Caco-2 (cell line): ENCODE results near the gene RNFT2. TPM values are rescaled to one million over a fixed set of nuclear protein-coding genes. Genes with fewer than 3 reads are reported as not detected.
"Not testable (repeated sequence)": the region's sequence is repeated elsewhere in the genome, so short reads cannot be mapped to it uniquely, and the experiment has no call there.

Source experiments
- BruUV-seq: library from RNA; stranded (reverse); fragments of 400-500 nt; replicated peaks from 2 replicates; lab custom pipeline; 2021; lab: Mats Ljungman, UMichigan
- CTCF ChIA-PET: fragments of 300-600 bp; sonication (Branson Sonifier 250); formaldehyde crosslinking; loops from one replicate; lab custom pipeline; 2022; ENCODE audit warnings: antibody characterized with exemption; lab: Charles Lee
- POLR2A ChIA-PET: fragments of 300-600 bp; sonication (Branson Sonifier 250); formaldehyde crosslinking; loops from one replicate; lab custom pipeline; 2022; ENCODE audit warnings: antibody characterized with exemption; lab: Charles Lee
- DNase-seq, 2 experiments: peaks; one replicate each; pipeline versions ENCODE4 v3.0.0 to v3.0.0-alpha.2; 2020 to 2022
- H3K27me3 ChIP-seq: replicated peaks from 2 replicates; pipeline ENCODE4 v1.6.0; 2011; ENCODE audit warnings: low read length; ENCODE audit not compliant: control insufficient read depth, insufficient read depth
- H3K36me3 ChIP-seq: 2 replicates; pipeline ENCODE4 v1.5.1; 2011; ENCODE audit warnings: low read length; ENCODE audit not compliant: control insufficient read depth, insufficient read depth
- H3K4me1 ChIP-seq: fragments of 250-450 bp; sonication (Bioruptor Pico); 2 replicates; pipeline ENCODE4 v1.5.1; 2020; ENCODE audit warnings: mild to moderate bottlenecking
- H3K4me3 ChIP-seq: 2 replicates; pipeline ENCODE4 v1.5.1; 2011; ENCODE audit warnings: low read depth, mild to moderate bottlenecking, control low read depth, low read length
- H3K9me3 ChIP-seq: fragments of 250-450 bp; sonication (Bioruptor Pico); 2 replicates; pipeline ENCODE4 v1.5.1; 2020; ENCODE audit warnings: mild to moderate bottlenecking, moderate library complexity
- H3K27ac Mint-ChIP-seq: one replicate; pipeline ENCODE4 v1.8.0; 2022; ENCODE audit warnings: mixed read lengths; ENCODE audit not compliant: unreplicated experiment
- H3K27me3 Mint-ChIP-seq: one replicate; pipeline ENCODE4 v1.8.0; 2022; ENCODE audit warnings: mixed read lengths; ENCODE audit not compliant: insufficient read depth, unreplicated experiment
- H3K36me3 Mint-ChIP-seq: one replicate; pipeline ENCODE4 v1.8.0; 2022; ENCODE audit warnings: mild to moderate bottlenecking, mixed read lengths; ENCODE audit not compliant: insufficient read depth, unreplicated experiment
- H3K4me1 Mint-ChIP-seq: one replicate; pipeline ENCODE4 v1.8.0; 2022; ENCODE audit warnings: low read depth, mixed read lengths; ENCODE audit not compliant: unreplicated experiment
- H3K4me3 Mint-ChIP-seq: one replicate; pipeline ENCODE4 v1.8.0; 2022; ENCODE audit warnings: mild to moderate bottlenecking, moderate library complexity, mixed read lengths; ENCODE audit not compliant: unreplicated experiment
- H3K9me3 Mint-ChIP-seq: one replicate; pipeline ENCODE4 v1.8.0; 2022; ENCODE audit warnings: mixed read lengths; ENCODE audit not compliant: unreplicated experiment
- intact Hi-C: fragments of 100-400 bp; cut with micrococcal nuclease; formaldehyde crosslinking; loops from one replicate; pipeline ENCODE4 v1.10.0; 2022; ENCODE audit not compliant: unreplicated experiment
- total RNA-seq: library from RNA; stranded (reverse); gene quantifications from 2 replicates; pipeline ENCODE4 v1.2.3, GENCODE V29; 2022
- TF ChIP-seq, protein P1 (sequence below), 2 experiments: fragments of 200-600 bp in 1 of 2; IDR thresholded peaks; 1 replicate in 1 of 2; 2 replicates in 1 of 2; pipeline versions ENCODE4 v1.5.1 to v1.8.0; 2011 to 2022; ENCODE audit warnings: antibody characterized with exemption in 1 of 2, control low read depth in 1 of 2, inconsistent platforms in 1 of 2, low read depth in 1 of 2, low read length in 1 of 2, mild to moderate bottlenecking in 1 of 2, moderate library complexity in 1 of 2; ENCODE audit not compliant: insufficient read depth in 1 of 2, severe bottlenecking in 1 of 2, unreplicated experiment in 1 of 2

RNFT2 gene
- total RNA-seq, 1 experiment from 2014 or later = 11.6 TPM

DNA sequence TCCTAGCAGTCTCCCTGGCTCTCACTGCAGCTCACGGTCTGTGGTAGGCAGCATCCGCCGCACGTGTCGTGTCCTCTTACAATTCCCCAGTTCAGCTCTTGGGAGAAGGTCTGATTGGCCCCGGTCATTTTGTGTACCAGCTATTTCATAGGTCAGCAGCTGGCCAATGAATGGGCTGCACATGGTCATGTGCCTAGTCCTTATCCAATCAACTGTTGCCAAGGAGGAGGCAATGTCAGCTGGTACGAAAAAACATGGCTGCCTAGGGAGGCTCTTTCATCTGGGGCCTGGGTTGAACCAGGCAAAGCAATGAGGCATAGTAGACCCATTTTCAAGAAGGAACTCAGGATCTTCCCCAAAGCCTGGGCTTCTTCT, 46.1 kb downstream of the RNFT2 start:
- H3K27me3 Mint-ChIP-seq = no peaks in the 10 kb centered on the region
- no peaks in the 10 kb centered on the region for H3K9me3 Mint-ChIP-seq
- no peak overlapping the region for H3K4me3 ChIP-seq
- BruUV-seq = no TSS peak
- intact Hi-C loops = no loop called here
- H3K36me3 Mint-ChIP-seq = no peaks in the 10 kb centered on the region
- H3K4me3 Mint-ChIP-seq = no peak overlapping the region
- H3K27ac Mint-ChIP-seq = no peak overlapping the region
- TF ChIP-seq, protein P1, sequence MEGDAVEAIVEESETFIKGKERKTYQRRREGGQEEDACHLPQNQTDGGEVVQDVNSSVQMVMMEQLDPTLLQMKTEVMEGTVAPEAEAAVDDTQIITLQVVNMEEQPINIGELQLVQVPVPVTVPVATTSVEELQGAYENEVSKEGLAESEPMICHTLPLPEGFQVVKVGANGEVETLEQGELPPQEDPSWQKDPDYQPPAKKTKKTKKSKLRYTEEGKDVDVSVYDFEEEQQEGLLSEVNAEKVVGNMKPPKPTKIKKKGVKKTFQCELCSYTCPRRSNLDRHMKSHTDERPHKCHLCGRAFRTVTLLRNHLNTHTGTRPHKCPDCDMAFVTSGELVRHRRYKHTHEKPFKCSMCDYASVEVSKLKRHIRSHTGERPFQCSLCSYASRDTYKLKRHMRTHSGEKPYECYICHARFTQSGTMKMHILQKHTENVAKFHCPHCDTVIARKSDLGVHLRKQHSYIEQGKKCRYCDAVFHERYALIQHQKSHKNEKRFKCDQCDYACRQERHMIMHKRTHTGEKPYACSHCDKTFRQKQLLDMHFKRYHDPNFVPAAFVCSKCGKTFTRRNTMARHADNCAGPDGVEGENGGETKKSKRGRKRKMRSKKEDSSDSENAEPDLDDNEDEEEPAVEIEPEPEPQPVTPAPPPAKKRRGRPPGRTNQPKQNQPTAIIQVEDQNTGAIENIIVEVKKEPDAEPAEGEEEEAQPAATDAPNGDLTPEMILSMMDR (IDR thresholded peaks at IDR 0.05; ENCODE audit: insufficient read depth in 1 of 2, low read depth in 1 of 2, low read length in 1 of 2, severe bottlenecking in 1 of 2, unreplicated experiment in 1 of 2) = no peak
- ChIA-PET POLR2A (no interaction called here), CTCF (no interaction called here)
- no peaks in the 10 kb centered on the region for H3K36me3 ChIP-seq
- no peaks in the 10 kb centered on the region for H3K27me3 ChIP-seq
- peak; percentile 10 to 43 for DNase-seq
- H3K4me1 ChIP-seq = no peaks in the 10 kb centered on the region
- no peaks in the 10 kb centered on the region for H3K9me3 ChIP-seq
- no peaks in the 10 kb centered on the region for H3K4me1 Mint-ChIP-seq

DNA sequence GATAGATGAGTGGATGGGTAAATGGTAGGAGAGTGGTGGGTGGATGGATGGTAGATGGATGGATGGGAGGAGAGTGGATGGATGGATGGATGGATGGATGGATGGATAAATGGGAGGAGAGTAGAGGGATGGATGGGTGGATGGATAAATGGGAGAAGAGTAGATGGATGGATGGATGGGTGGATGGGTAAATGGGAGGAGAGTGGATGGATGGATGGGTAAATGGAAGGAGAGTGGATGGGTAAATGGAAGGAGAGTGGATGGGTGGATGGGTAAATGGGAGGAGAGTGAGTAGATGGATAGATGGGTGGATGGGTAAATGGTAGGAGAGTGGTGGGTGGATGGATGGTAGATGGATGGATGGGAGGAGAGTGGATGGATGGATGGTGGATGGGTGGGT, 51.4 kb downstream of the RNFT2 start:
- H3K4me3 ChIP-seq, DNase-seq, H3K36me3 Mint-ChIP-seq, CTCF ChIA-PET, POLR2A ChIA-PET, H3K9me3 Mint-ChIP-seq, BruUV-seq, H3K9me3 ChIP-seq, H3K27me3 ChIP-seq, H3K27me3 Mint-ChIP-seq, intact Hi-C loops, H3K4me1 Mint-ChIP-seq, H3K27ac Mint-ChIP-seq, H3K4me3 Mint-ChIP-seq, H3K4me1 ChIP-seq, H3K36me3 ChIP-seq: not testable (repeated sequence)

DNA sequence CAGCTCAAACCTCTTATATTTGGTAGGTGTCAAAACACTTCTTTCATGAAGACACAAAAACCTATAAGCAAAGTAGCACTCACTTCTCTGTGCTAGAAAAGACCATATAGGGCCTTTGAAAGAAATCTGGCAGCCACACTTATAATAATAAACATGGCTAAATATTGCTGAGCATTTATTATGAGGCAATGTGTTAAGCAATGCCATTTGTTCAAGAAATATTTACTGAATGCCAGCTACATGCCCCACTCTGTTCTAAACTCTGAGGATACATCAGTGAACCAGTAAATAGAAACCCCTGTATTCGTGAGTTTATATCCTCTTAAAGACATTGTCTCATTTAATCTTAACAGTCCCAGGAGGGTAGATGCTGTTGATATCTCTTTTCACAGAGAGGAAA, 52.0 kb downstream of the RNFT2 start:
- intact Hi-C loops = no loop called here

More for the DNA sequence above, 52.0 kb downstream of the RNFT2 start:
- Histone ChIP-seq H3K9me3 (no peaks in the 10 kb centered on the region), H3K4me3 (no peak overlapping the region), H3K27me3 (no peaks in the 10 kb centered on the region), H3K4me1 (no peaks in the 10 kb centered on the region), H3K36me3 (no peaks in the 10 kb centered on the region)
- H3K27ac Mint-ChIP-seq = no peak overlapping the region
- no TSS peak for BruUV-seq
- H3K27me3 Mint-ChIP-seq = no peaks in the 10 kb centered on the region
- CTCF ChIA-PET = no interaction called here
- no peaks in the 10 kb centered on the region for H3K4me1 Mint-ChIP-seq
- H3K4me3 Mint-ChIP-seq = no peak overlapping the region
- TF ChIP-seq, protein P1 (IDR thresholded peaks at IDR 0.05; ENCODE audit: insufficient read depth in 1 of 2, low read depth in 1 of 2, low read length in 1 of 2, severe bottlenecking in 1 of 2, unreplicated experiment in 1 of 2) = no peak
- no peak for DNase-seq
- POLR2A ChIA-PET = no interaction called here
- no peaks in the 10 kb centered on the region for H3K9me3 Mint-ChIP-seq
- peaks cover 5% of the 10 kb centered on the region for H3K36me3 Mint-ChIP-seq
